Measurements from ENCODE around the gene CERS5.

- TF ChIP-seq CTCF (IDR thresholded peaks at IDR 0.05; ENCODE audit: low read depth, low read length) (no peak), POLR2A (IDR thresholded peaks at IDR 0.05; ENCODE audit: extremely low read depth, insufficient read length) (no peak), MYC (IDR thresholded peaks at IDR 0.05; ENCODE audit: low read depth, low read length) (no peak)
Measured at GRCh38 chr12:50107416-50108268, 59.5 kb downstream of the CERS5 start.

Data from NB4 (cell line).